Measurements from ENCODE around the gene WDR12. TPM values are rescaled to one million over a fixed set of nuclear protein-coding genes. Genes with fewer than 3 reads are reported as not detected.
A peak's percentile ranks its signal among the peaks of the same experiment; 100 is the strongest.

Gene WDR12
- total and polyA plus RNA-seq, 9 of the 15 experiments (the other 6 are each of a cell fraction or from before 2014, with no cell fraction given): 109 to 554 (median 174) TPM

- no peak for TF ChIP-seq RFX5 (IDR thresholded peaks at IDR 0.05; ENCODE audit: low read depth, low read length)
- no peak for TF ChIP-seq KAT8 (IDR thresholded peaks at IDR 0.05; ENCODE audit: low read depth)
- no peak for TF ChIP-seq TCF7L2 (IDR thresholded peaks at IDR 0.05; ENCODE audit: low read depth, low read length)
- no peak for TF ChIP-seq ETV6 (IDR thresholded peaks at IDR 0.05; ENCODE audit: borderline replicate concordance in 1 of 2, low read depth in 2 of 2, low read length in 1 of 2)
- no peak for TF ChIP-seq ETV6 (CRISPR knock-in tag; IDR thresholded peaks at IDR 0.05; ENCODE audit: borderline replicate concordance)
- no peak for TF ChIP-seq GATAD2A (IDR thresholded peaks at IDR 0.05)
- TF ChIP-seq, protein P1, sequence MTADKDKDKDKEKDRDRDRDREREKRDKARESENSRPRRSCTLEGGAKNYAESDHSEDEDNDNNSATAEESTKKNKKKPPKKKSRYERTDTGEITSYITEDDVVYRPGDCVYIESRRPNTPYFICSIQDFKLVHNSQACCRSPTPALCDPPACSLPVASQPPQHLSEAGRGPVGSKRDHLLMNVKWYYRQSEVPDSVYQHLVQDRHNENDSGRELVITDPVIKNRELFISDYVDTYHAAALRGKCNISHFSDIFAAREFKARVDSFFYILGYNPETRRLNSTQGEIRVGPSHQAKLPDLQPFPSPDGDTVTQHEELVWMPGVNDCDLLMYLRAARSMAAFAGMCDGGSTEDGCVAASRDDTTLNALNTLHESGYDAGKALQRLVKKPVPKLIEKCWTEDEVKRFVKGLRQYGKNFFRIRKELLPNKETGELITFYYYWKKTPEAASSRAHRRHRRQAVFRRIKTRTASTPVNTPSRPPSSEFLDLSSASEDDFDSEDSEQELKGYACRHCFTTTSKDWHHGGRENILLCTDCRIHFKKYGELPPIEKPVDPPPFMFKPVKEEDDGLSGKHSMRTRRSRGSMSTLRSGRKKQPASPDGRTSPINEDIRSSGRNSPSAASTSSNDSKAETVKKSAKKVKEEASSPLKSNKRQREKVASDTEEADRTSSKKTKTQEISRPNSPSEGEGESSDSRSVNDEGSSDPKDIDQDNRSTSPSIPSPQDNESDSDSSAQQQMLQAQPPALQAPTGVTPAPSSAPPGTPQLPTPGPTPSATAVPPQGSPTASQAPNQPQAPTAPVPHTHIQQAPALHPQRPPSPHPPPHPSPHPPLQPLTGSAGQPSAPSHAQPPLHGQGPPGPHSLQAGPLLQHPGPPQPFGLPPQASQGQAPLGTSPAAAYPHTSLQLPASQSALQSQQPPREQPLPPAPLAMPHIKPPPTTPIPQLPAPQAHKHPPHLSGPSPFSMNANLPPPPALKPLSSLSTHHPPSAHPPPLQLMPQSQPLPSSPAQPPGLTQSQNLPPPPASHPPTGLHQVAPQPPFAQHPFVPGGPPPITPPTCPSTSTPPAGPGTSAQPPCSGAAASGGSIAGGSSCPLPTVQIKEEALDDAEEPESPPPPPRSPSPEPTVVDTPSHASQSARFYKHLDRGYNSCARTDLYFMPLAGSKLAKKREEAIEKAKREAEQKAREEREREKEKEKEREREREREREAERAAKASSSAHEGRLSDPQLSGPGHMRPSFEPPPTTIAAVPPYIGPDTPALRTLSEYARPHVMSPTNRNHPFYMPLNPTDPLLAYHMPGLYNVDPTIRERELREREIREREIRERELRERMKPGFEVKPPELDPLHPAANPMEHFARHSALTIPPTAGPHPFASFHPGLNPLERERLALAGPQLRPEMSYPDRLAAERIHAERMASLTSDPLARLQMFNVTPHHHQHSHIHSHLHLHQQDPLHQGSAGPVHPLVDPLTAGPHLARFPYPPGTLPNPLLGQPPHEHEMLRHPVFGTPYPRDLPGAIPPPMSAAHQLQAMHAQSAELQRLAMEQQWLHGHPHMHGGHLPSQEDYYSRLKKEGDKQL (CRISPR knock-in tag; IDR thresholded peaks at IDR 0.05; ENCODE audit: borderline replicate concordance): no peak
- no peak for TF ChIP-seq XRCC3 (IDR thresholded peaks at IDR 0.05)
- no peak for TF ChIP-seq TCFL5 (CRISPR knock-in tag; conservative IDR thresholded peaks at IDR 0.05)
- TF ChIP-seq, protein P2, sequence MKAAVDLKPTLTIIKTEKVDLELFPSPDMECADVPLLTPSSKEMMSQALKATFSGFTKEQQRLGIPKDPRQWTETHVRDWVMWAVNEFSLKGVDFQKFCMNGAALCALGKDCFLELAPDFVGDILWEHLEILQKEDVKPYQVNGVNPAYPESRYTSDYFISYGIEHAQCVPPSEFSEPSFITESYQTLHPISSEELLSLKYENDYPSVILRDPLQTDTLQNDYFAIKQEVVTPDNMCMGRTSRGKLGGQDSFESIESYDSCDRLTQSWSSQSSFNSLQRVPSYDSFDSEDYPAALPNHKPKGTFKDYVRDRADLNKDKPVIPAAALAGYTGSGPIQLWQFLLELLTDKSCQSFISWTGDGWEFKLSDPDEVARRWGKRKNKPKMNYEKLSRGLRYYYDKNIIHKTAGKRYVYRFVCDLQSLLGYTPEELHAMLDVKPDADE (conservative IDR thresholded peaks at IDR 0.05; ENCODE audit: control insufficient read depth, low read depth, low read length): no peak
- no peak; the same call in 1 of the 2 replicates for TF ChIP-seq ZEB2 (IDR thresholded peaks at IDR 0.05)
- peak; percentile 68 for TF ChIP-seq TAF9B (IDR thresholded peaks at IDR 0.05; ENCODE audit: partially characterized antibody)
- no peak for TF ChIP-seq ZNF224 (CRISPR knock-in tag; IDR thresholded peaks at IDR 0.05)
- TF ChIP-seq PBX2 (CRISPR knock-in tag; IDR thresholded peaks at IDR 0.05; ENCODE audit: low read depth): no peak
- peak; percentile 82 for TF ChIP-seq PBX2 (tag; conservative IDR thresholded peaks at IDR 0.05; ENCODE audit: low read depth)
- TF ChIP-seq BRCA1 (IDR thresholded peaks at IDR 0.05): no peak
- no peak for TF ChIP-seq BRCA1 (CRISPR knock-in tag; IDR thresholded peaks at IDR 0.05)
- TF ChIP-seq GTF2B (IDR thresholded peaks at IDR 0.05; ENCODE audit: extremely low read depth, insufficient read length): no peak
These were observed 39.1 kb upstream of the WDR12 start (continued) for GRCh38 chr2:202950592-202950991.

Data from K562 (cell line).